HG02798 (cell line): ENCODE results near the gene TPP2.
A peak's percentile ranks its signal among the peaks of the same experiment; 100 is the strongest.

Experiments used
- ATAC-seq: cut with Tn5 transposase; IDR thresholded peaks from one replicate; pipeline ENCODE4 v1.9.1; 2021; ENCODE audit warnings: mild to moderate bottlenecking; ENCODE audit not compliant: unreplicated experiment, poor library complexity

Gene TPP2

GRCh38 chr13:102591988-102592781 is 4.6 kb upstream of the TPP2 start:
- peak; percentile 45 for ATAC-seq

DNA sequence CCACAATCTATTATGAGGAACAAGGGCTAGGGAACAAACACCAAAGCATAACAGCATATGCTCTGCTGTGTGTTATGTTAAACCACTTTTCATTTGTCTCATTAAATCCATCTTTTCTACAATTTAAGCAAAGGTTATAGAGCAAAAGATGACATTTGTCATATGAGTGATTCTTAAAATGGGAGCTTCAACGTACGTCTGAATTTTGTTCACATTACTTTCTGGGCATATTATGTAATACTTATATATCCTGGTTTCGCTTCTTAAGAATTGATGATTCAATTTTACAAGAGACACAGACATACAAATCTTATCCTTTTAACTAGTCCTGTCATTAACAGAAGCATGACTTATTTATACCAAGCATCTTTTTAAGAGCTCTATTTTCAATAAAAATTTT is 3.3 kb upstream of the TPP2 start:
- no peak for ATAC-seq

GRCh38 chr13:102597029-102597961 is 509 bp downstream of the TPP2 start:
- ATAC-seq: peak; percentile 21

- ATAC-seq: no peak
Observed at GRCh38 chr13:102598061-102598460, 1.3 kb downstream of the TPP2 start.

DNA sequence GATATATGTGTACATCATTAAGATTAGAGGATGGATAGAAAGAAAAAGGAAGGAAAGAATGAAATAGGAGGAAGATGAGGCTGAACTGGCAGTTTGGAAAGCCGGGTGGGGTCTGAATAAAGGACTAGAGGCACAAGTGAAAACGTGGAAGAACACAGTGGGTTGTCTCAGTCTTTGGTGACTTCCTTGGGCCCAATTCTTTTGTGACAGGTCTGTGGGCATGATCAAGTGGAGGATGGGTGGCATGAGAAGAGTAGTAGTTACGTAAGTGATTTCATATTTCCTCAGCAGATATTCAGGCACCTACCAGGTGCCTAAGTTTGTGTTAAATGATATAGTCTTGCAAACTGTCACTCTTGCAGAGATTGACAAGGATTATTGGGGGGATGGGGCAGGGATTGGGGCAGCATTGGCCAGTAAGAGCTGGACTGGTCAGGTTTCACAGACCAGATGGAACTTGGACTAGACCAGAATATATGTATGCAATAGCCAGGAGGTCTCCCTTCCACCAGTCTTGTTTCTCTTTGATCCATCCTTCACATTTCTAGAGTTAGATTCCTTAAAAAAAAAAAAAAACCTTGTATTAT is 2.7 kb downstream of the TPP2 start:
- ATAC-seq: no peak

- ATAC-seq: no peak
Observed at GRCh38 chr13:102606537-102607309, 9.9 kb downstream of the TPP2 start.

DNA sequence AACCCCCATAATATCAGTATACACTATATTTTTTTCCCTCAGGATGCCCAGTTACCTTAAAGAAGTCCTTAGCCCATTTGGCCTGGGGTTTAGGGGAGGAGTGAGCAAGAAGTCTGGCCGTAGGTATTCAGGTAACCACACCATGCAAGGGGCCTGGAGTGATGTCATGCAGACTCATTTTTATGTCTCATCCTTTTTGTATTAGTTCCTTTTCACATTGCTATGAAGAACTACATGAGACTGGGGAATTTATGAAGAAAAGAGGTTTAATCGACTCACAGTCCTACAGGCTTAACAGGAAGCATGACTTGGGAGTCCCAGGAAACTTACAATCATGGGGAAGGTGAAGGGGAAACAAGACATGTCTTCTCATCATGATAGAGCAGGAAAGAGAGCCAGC is 12.2 kb downstream of the TPP2 start:
- no peak for ATAC-seq

DNA sequence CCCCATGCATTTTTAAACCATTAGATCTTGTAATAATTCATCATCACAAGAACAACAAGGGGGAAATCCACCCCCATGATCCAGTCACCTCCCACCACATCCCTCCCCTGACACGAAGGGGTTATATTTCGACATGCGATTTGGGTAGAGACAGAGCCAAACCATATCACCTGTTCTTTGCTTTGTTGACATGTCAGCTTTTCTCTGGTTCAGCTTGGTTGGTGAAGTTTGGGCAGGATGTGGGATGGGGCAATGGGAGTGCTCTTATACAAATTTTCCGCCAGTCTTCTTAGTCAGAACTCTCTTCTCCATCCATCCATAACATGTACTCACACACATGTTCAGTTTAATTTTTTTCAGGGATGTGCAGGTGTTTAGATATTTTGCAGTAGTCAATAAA is 12.9 kb downstream of the TPP2 start:
- ATAC-seq: no peak

- no peak for ATAC-seq
Observed at GRCh38 chr13:102610296-102610895, 13.6 kb downstream of the TPP2 start.

DNA sequence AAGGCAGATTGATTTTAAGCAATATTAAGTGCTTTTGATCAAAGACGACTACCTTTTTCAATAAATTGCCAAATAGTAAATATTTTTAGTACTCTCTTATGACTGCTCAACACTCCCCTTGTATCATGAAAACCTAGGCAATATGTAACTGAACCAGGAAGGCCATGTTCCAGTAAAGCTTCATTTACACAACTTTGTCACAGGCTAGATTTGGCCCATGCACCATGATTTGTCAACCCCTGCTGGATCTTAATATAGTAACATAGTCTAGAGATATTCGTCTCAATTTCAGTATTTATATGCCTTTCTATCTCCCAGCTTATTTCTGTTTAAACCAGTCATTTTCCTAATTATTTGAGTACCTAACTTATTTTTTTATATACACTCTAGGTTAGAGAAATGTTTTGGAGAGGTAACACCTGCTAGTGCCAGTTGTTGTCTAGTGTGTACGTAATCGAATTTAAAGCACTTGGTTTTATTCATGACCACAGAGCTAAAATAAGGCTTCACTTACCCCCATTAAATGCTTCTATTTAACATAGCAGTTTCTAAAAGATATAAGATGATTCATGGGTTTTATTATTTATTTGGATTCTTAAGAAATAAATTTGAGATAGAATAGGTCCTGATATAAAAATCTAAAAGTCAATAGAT is 21.0 kb downstream of the TPP2 start:
- ATAC-seq: no peak

DNA sequence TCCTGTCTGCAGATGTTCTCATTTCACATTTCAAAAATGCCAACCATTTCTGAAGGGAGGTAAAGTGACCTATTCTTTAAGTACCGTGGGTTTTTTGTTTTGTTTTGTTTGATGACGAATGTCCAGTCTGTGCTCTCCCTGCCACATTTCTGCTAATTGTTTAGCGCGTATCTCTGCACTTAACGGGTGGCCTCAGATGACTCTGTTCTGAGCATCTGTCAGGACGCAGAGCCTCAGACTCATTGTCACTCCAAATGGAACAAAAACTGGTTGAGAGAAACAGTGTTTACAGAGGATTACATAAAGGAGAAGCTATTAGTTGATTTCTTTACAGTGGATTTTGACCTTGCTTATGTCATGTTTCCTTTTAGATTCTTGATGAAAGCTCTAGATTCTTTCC is 23.7 kb downstream of the TPP2 start:
- no peak for ATAC-seq

- no peak for ATAC-seq
Observed at GRCh38 chr13:102626928-102627327, 30.1 kb downstream of the TPP2 start.

DNA sequence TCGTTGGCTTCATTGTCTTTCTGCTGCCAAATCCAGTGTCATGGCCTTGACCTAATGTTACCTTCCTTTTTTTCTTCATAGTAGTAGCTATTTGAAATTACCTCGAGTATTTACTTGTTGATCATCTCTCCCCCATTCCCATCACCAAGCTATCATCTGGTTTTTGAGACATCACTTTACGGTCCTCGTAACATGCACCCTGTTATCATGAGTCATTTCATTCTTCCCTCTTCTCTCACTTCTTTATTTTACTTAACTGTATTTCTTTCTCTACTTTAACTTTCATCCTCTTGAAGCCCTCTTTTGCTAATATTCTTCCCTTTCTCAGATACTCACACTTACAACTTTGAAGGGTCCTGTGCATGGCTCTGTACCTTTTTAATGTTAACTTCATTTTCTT is 31.8 kb downstream of the TPP2 start:
- ATAC-seq: no peak

GRCh38 chr13:102631198-102631597 is 34.4 kb downstream of the TPP2 start:
- ATAC-seq: no peak

DNA sequence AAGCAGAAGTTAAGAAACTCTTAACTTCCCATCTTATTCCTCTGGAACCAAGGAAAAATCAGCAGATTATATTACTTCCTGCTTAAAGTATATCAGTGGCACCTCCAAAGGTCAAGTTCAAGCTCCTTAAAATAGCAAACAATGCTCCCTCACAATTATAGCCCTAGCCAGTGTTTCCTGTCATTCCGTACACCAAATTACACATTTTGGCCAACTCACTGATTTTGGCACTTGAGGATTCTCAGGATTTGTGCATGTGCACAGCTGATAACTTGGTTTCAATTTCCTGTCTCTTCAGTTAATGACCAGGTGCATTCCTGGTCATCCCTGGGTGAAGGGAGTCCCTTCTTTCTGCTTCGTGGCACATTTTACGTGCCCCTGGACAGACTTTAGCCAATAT is 42.0 kb downstream of the TPP2 start:
- no peak for ATAC-seq

GRCh38 chr13:102642029-102642428 is 45.2 kb downstream of the TPP2 start:
- ATAC-seq: no peak

DNA sequence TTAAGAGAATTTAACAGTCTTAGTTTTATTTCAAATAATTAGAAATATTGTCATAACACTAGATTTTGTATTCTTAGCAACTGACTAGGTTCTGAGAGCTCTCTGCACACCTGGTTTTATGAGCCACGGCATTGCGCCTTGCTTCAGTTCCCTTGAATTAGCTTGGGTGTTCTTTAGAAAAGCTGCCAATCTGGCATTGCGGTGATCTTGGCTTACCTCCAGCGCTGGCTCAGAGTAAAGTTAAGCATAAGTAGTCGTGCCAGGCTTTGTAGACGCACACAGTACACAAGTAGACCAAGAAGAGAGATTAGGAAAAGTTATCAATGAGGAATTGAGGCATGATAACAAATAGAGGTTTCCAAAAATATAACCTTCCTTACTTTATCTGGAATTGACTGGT is 45.7 kb downstream of the TPP2 start:
- no peak for ATAC-seq

DNA sequence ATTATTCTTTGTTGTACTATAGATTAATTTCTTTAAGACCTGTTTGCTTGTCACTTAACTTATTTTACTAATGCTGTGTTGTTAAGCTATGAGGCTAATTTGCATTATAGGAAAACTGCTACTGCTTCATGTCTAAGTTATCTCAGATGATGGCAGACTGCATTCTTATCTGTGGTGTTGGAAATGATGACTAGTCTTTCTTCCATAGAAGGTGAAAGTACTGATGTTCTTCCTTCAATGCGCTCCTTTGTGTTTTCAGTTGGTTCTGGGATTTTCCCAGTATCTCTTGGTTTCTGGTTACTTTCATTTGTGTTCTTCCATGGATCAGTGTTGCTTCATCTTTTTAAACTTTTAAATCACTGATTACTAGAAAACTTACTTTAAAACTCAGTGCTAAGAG is 46.9 kb downstream of the TPP2 start:
- no peak for ATAC-seq

DNA sequence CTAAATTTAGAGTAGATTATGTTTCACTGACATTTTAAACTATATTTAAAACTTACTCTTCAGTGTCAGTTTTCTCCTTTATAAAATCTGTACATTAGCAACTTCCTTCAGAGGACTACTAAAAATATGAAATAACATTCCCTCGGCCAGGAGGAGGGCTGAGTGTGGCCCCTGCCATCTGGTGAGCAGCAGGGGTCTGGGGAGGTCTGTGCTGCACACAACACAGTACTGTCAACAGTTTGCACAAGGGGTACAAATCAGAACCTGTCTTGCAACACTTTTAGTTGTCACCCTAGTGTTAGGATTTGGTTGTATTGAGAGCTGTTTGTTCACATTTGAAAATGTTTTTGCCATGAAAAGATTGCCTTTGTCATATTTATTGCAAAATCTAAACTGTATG is 48.9 kb downstream of the TPP2 start:
- ATAC-seq: no peak
